ENCODE results near the gene ANKRD36B.
"Not testable (repeated sequence)": the region's sequence is repeated elsewhere in the genome, so short reads cannot be mapped to it uniquely, and the experiment has no call there.

Gene ANKRD36B

GRCh38 chr2:97589598-97590510, at the start of gene ANKRD36B:
Gene ANKRD36B, minus strand, starts transcription at chr2:97589877. Its CDS starts 192 bp downstream, at chr2:97589685.
- not testable (repeated sequence) for H3K4me1 ChIP-seq (ENCODE audit: insufficient read depth, low read length, severe bottlenecking); H3K27me3 ChIP-seq (ENCODE audit: insufficient read depth, low read length); H3K9me3 ChIP-seq (ENCODE audit: low read length); H2AFZ ChIP-seq (ENCODE audit: low read length); H3K79me2 ChIP-seq (ENCODE audit: insufficient read depth, low read length); H4K20me1 ChIP-seq (ENCODE audit: insufficient read depth, low read length); H3K36me3 ChIP-seq (ENCODE audit: insufficient read depth, low read length); H3K9me2 ChIP-seq (ENCODE audit: low read depth, low read length); H3F3A ChIP-seq (ENCODE audit: insufficient read depth, low read length)
- Histone ChIP-seq H3K27ac (ENCODE audit: low read depth, low read length, poor library complexity, severe bottlenecking) (peak within 1 kb of the TSS; percentile 82), H3K9ac (ENCODE audit: low read length) (peak within 1 kb of the TSS; percentile 65), H3K4me2 (ENCODE audit: low read length) (peak within 1 kb of the TSS; percentile 71), H3K4me3 (ENCODE audit: low read depth, low read length, poor library complexity, severe bottlenecking) (peak within 1 kb of the TSS; percentile 62)

- not testable (repeated sequence) for H2AFZ ChIP-seq (ENCODE audit: low read length); H3K4me3 ChIP-seq (ENCODE audit: low read depth, low read length, poor library complexity, severe bottlenecking); H3K4me1 ChIP-seq (ENCODE audit: insufficient read depth, low read length, severe bottlenecking); H3K9me3 ChIP-seq (ENCODE audit: low read length); H3K27me3 ChIP-seq (ENCODE audit: insufficient read depth, low read length); H4K20me1 ChIP-seq (ENCODE audit: insufficient read depth, low read length); H3K27ac ChIP-seq (ENCODE audit: low read depth, low read length, poor library complexity, severe bottlenecking); H3F3A ChIP-seq (ENCODE audit: insufficient read depth, low read length); H3K9me2 ChIP-seq (ENCODE audit: low read depth, low read length); H3K79me2 ChIP-seq (ENCODE audit: insufficient read depth, low read length); H3K36me3 ChIP-seq (ENCODE audit: insufficient read depth, low read length); H3K4me2 ChIP-seq (ENCODE audit: low read length); H3K9ac ChIP-seq (ENCODE audit: low read length)
These were observed 36.4 kb upstream of the ANKRD36B start for GRCh38 chr2:97626049-97626430.

GRCh38 chr2:97625354-97626048, 35.8 kb upstream of the ANKRD36B start:
- H2AFZ ChIP-seq (ENCODE audit: low read length); H3K27me3 ChIP-seq (ENCODE audit: insufficient read depth, low read length); H3K4me3 ChIP-seq (ENCODE audit: low read depth, low read length, poor library complexity, severe bottlenecking); H3K4me1 ChIP-seq (ENCODE audit: insufficient read depth, low read length, severe bottlenecking); H3K9me3 ChIP-seq (ENCODE audit: low read length); H4K20me1 ChIP-seq (ENCODE audit: insufficient read depth, low read length); H3K36me3 ChIP-seq (ENCODE audit: insufficient read depth, low read length); H3K4me2 ChIP-seq (ENCODE audit: low read length); H3K79me2 ChIP-seq (ENCODE audit: insufficient read depth, low read length); H3K9me2 ChIP-seq (ENCODE audit: low read depth, low read length); H3F3A ChIP-seq (ENCODE audit: insufficient read depth, low read length); H3K9ac ChIP-seq (ENCODE audit: low read length); H3K27ac ChIP-seq (ENCODE audit: low read depth, low read length, poor library complexity, severe bottlenecking): not testable (repeated sequence)

- H3K4me3 ChIP-seq (ENCODE audit: low read depth, low read length, poor library complexity, severe bottlenecking); H3K9me3 ChIP-seq (ENCODE audit: low read length); H3K4me2 ChIP-seq (ENCODE audit: low read length); H3K27me3 ChIP-seq (ENCODE audit: insufficient read depth, low read length); H3K9ac ChIP-seq (ENCODE audit: low read length); H3K36me3 ChIP-seq (ENCODE audit: insufficient read depth, low read length); H3F3A ChIP-seq (ENCODE audit: insufficient read depth, low read length); H2AFZ ChIP-seq (ENCODE audit: low read length); H3K4me1 ChIP-seq (ENCODE audit: insufficient read depth, low read length, severe bottlenecking); H3K27ac ChIP-seq (ENCODE audit: low read depth, low read length, poor library complexity, severe bottlenecking); H3K79me2 ChIP-seq (ENCODE audit: insufficient read depth, low read length); H4K20me1 ChIP-seq (ENCODE audit: insufficient read depth, low read length); H3K9me2 ChIP-seq (ENCODE audit: low read depth, low read length): not testable (repeated sequence)
These were observed 33.3 kb upstream of the ANKRD36B start for GRCh38 chr2:97622976-97623375.

GRCh38 chr2:97620492-97620891, 30.8 kb upstream of the ANKRD36B start:
- H3K9me3 ChIP-seq (ENCODE audit: low read length); H3K27ac ChIP-seq (ENCODE audit: low read depth, low read length, poor library complexity, severe bottlenecking); H3K9me2 ChIP-seq (ENCODE audit: low read depth, low read length); H3F3A ChIP-seq (ENCODE audit: insufficient read depth, low read length); H3K79me2 ChIP-seq (ENCODE audit: insufficient read depth, low read length); H2AFZ ChIP-seq (ENCODE audit: low read length); H3K4me3 ChIP-seq (ENCODE audit: low read depth, low read length, poor library complexity, severe bottlenecking); H4K20me1 ChIP-seq (ENCODE audit: insufficient read depth, low read length); H3K4me1 ChIP-seq (ENCODE audit: insufficient read depth, low read length, severe bottlenecking); H3K27me3 ChIP-seq (ENCODE audit: insufficient read depth, low read length); H3K4me2 ChIP-seq (ENCODE audit: low read length); H3K9ac ChIP-seq (ENCODE audit: low read length); H3K36me3 ChIP-seq (ENCODE audit: insufficient read depth, low read length): not testable (repeated sequence)

GRCh38 chr2:97618939-97619827, 29.5 kb upstream of the ANKRD36B start:
- H4K20me1 ChIP-seq (ENCODE audit: insufficient read depth, low read length); H3K27ac ChIP-seq (ENCODE audit: low read depth, low read length, poor library complexity, severe bottlenecking); H3K79me2 ChIP-seq (ENCODE audit: insufficient read depth, low read length); H3K9me3 ChIP-seq (ENCODE audit: low read length); H3F3A ChIP-seq (ENCODE audit: insufficient read depth, low read length); H3K36me3 ChIP-seq (ENCODE audit: insufficient read depth, low read length); H3K4me1 ChIP-seq (ENCODE audit: insufficient read depth, low read length, severe bottlenecking); H3K27me3 ChIP-seq (ENCODE audit: insufficient read depth, low read length); H3K9me2 ChIP-seq (ENCODE audit: low read depth, low read length); H3K4me3 ChIP-seq (ENCODE audit: low read depth, low read length, poor library complexity, severe bottlenecking); H3K9ac ChIP-seq (ENCODE audit: low read length); H2AFZ ChIP-seq (ENCODE audit: low read length); H3K4me2 ChIP-seq (ENCODE audit: low read length): not testable (repeated sequence)

Data from OCI-LY1 (cell line).